NB4 (cell line): Measurements from ENCODE around the gene CARD9.

Experiments used
- DNase-seq: peaks from one replicate; pipeline ENCODE4 v3.0.0; 2010; ENCODE audit warnings: low read depth
- H3K4me3 ChIP-seq: one replicate; pipeline ENCODE4 v1.5.1; 2011; ENCODE audit warnings: mild to moderate bottlenecking, low read depth, low read length, moderate library complexity
- CTCF ChIP-seq: IDR thresholded peaks from one replicate; pipeline ENCODE4 v1.5.1; 2012; ENCODE audit warnings: low read depth, low read length
- MAX ChIP-seq: IDR thresholded peaks from 2 replicates; pipeline ENCODE4 v1.6.1; 2011; ENCODE audit warnings: low read depth, low read length
- MYC ChIP-seq: IDR thresholded peaks from 2 replicates; pipeline ENCODE4 v1.6.1; 2011; ENCODE audit warnings: low read depth, low read length
- POLR2A ChIP-seq: IDR thresholded peaks from 2 replicates; pipeline ENCODE4 v1.6.1; 2011; ENCODE audit warnings: mild to moderate bottlenecking; ENCODE audit not compliant: insufficient read length; ENCODE audit errors: extremely low read depth

Gene CARD9

GRCh38 chr9:136377341-136378169 lies 4.1 kb upstream of the CARD9 start:
- peak; percentile 94 for DNase-seq
- TF ChIP-seq POLR2A (peak; percentile 32), CTCF (no peak), MYC (peak; percentile 39; the same call in 1 of the 2 replicates), MAX (peak; percentile 32; the same call in 1 of the 2 replicates)
- peak overlapping the region; percentile 40 for H3K4me3 ChIP-seq

GRCh38 chr9:136376457-136376856 lies 3.0 kb upstream of the CARD9 start:
- no peak overlapping the region for H3K4me3 ChIP-seq
- DNase-seq: peak; percentile 73
- TF ChIP-seq MYC (no peak), CTCF (no peak), POLR2A (no peak), MAX (no peak)

DNA sequence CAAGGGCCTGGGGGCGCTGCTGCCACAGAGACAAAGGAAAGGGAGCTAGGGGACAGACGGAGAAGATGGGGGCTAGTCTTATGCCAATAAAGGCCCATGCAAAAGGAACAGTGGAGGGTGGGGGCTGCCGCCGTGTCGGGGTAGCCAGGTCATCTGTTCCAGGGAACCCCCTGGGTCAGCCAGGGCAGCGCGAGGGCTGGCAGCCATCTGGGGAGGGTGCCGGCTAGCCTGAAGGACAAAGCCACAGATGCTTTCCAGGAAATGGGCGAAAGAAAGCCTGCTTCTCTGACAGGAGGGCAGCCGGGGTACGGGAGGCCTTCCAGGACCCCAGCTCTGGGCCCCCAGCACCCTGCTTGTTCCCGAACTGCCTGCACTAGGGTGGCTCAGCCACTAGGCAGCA lies 1.6 kb upstream of the CARD9 start:
- no peak for DNase-seq
- H3K4me3 ChIP-seq: no peak overlapping the region
- TF ChIP-seq POLR2A (no peak), CTCF (no peak), MAX (no peak), MYC (no peak)

DNA sequence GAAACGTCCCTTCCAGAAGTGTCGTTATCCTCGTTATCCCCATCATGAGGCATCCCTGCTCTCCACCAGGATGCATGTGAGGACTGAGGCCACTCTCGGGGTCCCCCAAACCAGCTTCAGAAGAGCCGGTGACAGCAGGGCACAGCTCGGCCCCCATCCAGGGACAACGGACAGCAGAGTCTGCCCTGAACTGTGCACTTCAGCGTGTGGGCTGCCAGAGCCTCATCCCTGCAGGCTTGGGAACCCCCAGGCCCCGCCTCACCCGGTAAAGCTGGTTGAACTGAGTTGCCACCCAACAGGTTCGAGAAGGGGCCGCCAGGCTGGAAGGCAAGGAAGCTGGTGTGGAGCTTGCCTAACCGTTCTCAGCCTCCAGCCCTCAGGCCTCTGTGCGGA lies 710 bp upstream of the CARD9 start:
- DNase-seq: no peak
- TF ChIP-seq MAX: no peak
- no peak for TF ChIP-seq MYC
- TF ChIP-seq CTCF: no peak
- no peak for TF ChIP-seq POLR2A
- no peak overlapping the region for H3K4me3 ChIP-seq

GRCh38 chr9:136372561-136373299 lies 739 bp downstream of the CARD9 start:
- peak overlapping the region; percentile 92 for H3K4me3 ChIP-seq
- no peak for TF ChIP-seq POLR2A
- peak; percentile 73 for TF ChIP-seq MYC
- TF ChIP-seq MAX: peak; percentile 93
- TF ChIP-seq CTCF: peak; percentile 36
- peak; percentile 96 for DNase-seq
